Fibroblast of lung (primary cell): ENCODE results near the gene STXBP5.

Experiments used
- EZH2 ChIP-seq: IDR thresholded peaks from 2 replicates; pipeline ENCODE4 v1.5.1; 2012; ENCODE audit warnings: low read length, control low read depth, mild to moderate bottlenecking; ENCODE audit errors: missing control alignments
- TF ChIP-seq, protein P1 (sequence below), 2 donors: IDR thresholded peaks in 1 of 2; conservative IDR thresholded peaks in 1 of 2; 1 replicate in 1 of 2; 2 replicates in 1 of 2; pipeline ENCODE4 v1.5.1; 2011 to 2012; ENCODE audit warnings: low read length in 2 of 2, control low read depth in 1 of 2, inconsistent platforms in 1 of 2, low read depth in 1 of 2, mild to moderate bottlenecking in 1 of 2

- TF ChIP-seq, protein P1, sequence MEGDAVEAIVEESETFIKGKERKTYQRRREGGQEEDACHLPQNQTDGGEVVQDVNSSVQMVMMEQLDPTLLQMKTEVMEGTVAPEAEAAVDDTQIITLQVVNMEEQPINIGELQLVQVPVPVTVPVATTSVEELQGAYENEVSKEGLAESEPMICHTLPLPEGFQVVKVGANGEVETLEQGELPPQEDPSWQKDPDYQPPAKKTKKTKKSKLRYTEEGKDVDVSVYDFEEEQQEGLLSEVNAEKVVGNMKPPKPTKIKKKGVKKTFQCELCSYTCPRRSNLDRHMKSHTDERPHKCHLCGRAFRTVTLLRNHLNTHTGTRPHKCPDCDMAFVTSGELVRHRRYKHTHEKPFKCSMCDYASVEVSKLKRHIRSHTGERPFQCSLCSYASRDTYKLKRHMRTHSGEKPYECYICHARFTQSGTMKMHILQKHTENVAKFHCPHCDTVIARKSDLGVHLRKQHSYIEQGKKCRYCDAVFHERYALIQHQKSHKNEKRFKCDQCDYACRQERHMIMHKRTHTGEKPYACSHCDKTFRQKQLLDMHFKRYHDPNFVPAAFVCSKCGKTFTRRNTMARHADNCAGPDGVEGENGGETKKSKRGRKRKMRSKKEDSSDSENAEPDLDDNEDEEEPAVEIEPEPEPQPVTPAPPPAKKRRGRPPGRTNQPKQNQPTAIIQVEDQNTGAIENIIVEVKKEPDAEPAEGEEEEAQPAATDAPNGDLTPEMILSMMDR (conservative IDR thresholded peaks at IDR 0.05 in 1 of 2, IDR thresholded peaks at IDR 0.05 in 1 of 2; ENCODE audit: low read depth in 1 of 2, low read length in 2 of 2), result no peak
- no peak for TF ChIP-seq EZH2
Measured at GRCh38 chr6:147180926-147181325, 23.3 kb upstream of the STXBP5 start.
